ENCODE measurements around the gene PTGR2.
"Not testable (repeated sequence)": the region's sequence is repeated elsewhere in the genome, so short reads cannot be mapped to it uniquely, and the experiment has no call there.

The PTGR2 gene

DNA sequence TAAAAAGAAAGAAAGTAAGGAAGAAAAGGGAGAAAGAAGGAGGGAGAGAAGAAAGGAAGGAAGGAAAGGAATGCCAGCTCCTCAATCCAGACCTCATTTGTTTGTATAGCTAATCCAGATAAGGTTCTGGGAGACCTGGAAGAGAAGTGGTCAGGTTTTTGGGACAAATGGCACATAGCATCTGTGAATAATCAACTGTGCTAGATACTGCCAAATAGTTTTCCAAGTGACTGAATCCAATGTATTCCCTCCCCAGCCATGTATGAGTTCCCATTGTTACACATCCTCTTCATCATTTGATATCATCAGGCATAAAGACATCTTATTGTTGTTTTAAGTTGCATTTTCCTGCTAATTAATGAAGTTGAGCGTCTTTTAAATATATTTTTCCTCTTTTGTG is 18.6 kb upstream of the PTGR2 start:
- DNase-seq (ENCODE audit: low read depth in 2 of 2): no peak

DNA sequence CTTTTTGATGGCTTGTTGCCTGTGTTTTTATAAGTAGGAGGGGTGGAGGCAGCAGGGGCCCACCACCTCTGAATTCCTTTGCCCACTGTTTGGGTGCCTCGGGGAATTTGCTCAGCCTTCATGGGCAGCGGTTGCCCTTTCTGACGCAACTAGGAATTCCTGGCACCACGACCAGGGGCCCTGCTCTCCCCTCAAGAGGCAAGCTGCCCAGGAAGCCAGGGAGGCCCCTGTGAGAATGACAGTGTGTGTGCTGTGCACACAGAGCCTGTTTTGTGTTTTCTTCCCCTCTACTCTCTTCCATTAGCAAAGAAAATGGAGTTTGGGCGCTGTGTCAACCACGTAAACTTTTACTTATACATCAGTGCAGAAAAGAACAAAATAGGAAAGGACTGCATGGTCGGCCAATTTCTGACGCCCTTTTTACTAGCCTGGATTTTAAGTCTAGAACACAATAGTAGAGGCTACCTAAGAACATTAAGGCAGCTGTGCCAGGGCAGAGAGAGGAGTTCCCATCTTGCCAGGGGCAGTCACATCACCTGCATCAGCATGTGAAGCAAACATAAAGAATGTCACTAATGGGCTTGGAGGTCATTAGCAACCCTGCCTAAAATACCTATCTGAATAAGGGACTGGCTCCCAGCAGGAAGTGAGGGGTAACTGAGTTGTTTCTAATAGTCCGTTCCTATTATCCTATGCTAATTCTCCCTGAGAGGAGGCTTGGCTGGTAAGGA is 17.9 kb upstream of the PTGR2 start:
- no peak for DNase-seq (ENCODE audit: low read depth in 2 of 2)

DNA sequence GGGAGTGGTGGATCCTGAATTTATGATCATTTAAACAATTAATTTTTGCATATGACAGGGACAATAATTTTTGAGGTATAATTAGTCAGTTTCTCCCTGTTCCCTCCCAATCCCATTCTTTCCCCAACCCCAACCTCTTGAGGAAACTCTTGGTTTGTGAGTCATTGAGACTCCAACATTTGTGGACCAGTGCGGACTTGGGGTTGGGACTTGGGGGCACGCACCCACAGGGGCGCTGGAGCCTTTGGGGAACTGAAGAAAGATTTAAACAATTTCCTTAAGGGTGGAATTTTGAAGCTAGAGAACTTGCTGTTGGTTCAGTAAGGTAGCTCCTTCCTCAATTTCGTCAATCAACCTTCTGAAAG is 17.4 kb upstream of the PTGR2 start:
- DNase-seq (ENCODE audit: low read depth in 2 of 2): no peak

DNA sequence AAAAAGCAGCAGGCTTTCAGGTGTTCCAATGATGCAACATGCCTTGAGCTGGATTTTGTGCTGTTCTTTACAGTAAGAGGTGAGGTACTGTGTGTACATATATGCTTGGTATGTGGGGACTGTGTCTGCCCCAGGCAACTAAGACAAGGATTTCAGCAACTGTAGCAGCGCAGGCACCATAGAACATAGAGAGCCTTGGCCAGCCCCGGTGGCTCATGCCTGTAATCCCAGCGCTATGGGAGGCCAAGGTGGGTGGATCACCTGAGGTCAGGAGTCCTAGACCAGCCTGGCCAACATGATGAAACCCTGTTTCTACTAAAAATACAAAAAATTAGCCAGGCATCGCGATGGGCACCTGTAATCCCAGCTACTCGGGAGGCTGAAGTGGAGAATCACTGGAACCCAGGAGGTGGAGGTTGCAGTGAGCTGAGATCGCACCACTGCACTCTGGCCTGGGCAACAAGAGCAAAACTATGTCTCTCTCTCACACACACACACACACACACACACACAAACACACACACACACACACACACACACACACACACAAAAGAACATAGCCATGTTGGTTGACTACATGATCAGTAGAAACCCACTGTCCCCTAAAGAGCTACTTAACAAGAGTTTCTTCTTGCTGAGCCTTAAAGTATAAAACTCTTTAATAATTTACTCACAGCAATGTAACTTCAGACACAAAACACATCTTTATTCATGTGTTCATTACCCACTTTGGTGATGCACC is 13.2 kb upstream of the PTGR2 start:
- DNase-seq (ENCODE audit: low read depth in 2 of 2): not testable (repeated sequence)

DNA sequence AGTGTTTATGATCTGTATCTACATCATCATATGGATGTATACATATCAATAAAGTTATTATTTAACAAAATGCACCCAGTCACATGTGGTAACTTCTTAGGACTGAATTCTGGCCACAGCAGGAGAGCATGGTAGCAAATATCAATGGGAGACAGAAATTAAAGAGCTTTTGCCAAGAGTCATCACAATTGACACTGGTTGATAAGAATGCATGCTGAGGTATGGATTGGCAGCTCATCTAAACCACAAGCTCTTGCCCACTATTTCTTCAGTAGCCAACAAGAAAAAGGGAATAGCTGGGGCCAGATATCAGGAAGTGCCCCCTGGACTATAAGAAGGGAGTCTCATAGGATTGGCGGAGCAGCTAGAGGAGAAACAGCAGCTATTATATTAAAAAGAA is 9.4 kb upstream of the PTGR2 start:
- no peak for DNase-seq (ENCODE audit: low read depth in 2 of 2)

DNA sequence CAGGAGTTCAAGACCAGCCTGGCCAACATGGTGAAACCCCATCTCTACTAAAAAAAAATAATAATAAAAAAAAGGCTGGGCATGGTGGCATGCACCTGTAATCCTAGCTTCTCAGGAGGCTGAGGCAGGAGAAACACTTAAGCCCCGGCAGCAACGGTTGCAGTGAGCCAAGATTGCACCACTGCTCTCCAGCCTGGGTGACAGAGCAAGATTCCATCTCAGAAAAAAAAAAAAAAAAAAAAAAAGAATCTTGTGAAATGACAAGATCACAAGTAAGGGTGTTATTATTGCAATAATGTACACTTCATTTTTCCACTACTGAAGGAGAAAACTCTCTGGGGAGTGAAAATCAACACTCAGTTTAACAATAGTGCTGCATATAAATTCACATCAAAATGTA is 8.8 kb upstream of the PTGR2 start:
- DNase-seq (ENCODE audit: low read depth in 2 of 2): no peak

DNA sequence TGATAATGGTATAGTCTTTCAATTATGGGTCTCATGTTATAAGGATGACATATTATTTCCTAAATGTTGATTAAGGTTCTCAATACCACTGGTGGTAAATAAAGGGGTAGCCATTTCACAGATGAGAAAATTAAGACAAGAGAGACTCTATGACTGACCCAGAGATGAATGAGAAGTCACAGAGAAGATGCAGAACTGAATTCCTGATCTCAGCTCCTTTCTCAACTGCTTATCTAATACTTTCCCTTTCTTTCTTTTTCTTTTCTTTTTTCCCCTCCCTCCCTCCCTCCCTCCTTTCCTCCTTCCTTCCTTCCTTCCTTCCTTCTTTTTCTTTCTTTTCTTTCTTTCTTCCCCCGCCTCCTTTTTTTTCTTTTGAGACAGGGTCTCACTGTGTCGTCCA is 8.3 kb upstream of the PTGR2 start:
- DNase-seq (ENCODE audit: low read depth in 2 of 2): no peak

DNA sequence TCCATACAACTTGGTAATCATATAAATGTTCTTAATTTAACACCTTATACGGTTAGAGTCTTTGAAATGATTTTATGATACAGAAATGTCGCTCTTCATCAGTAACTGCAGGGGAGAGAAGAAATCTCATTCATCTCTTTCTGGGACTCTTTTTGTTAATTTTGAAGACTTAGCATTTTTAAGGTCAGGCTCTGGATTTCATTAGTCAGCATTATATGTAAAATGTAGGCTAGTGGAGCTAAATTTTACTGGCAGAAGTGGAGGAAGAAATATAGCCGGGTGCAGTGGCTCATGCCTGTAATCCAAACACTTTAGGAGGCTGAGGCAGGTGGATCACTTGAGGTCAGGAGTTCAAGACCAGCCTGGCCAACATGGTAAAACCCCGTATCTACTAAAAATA is 4.7 kb upstream of the PTGR2 start:
- DNase-seq (ENCODE audit: low read depth in 2 of 2): no peak

DNA sequence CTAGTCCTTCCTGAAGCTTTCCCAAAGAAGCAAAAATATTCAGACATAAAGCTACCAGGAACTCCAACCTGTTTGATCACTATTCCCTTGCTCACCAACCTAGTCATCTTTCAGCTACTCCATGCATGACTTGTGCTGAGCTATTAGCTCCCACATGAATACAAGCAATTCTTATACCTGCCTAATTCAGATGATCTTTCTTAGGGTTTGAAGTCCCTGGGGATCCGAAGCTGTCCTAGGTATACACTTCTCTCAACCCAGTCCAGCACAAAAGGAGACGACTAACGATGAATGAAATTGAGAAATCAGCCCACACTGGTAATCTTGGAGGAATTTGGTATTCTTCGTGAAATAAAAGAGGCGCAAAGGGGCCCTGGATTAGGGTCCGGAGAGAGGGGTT is 631 bp upstream of the PTGR2 start:
- DNase-seq (ENCODE audit: low read depth in 2 of 2): no peak

DNA sequence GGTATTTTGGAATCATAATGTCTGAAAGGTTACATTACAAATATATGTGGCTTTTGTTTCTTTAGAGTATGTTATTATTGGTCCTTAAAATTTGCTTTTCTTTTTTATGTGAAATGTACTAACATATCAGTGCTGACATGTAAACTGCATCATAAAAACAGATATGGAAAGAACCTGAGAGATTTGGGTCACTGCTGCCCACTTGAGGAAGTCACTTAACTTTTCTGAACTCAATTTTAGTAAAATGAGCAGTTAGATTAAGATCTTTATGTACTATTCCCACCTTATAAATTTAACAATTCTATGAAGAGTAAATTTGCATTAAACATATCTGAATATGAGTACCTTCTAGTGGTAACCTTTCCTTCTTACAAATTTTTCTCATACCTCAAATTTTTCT is 7.5 kb downstream of the PTGR2 start:
- no peak for DNase-seq (ENCODE audit: low read depth in 2 of 2)

DNA sequence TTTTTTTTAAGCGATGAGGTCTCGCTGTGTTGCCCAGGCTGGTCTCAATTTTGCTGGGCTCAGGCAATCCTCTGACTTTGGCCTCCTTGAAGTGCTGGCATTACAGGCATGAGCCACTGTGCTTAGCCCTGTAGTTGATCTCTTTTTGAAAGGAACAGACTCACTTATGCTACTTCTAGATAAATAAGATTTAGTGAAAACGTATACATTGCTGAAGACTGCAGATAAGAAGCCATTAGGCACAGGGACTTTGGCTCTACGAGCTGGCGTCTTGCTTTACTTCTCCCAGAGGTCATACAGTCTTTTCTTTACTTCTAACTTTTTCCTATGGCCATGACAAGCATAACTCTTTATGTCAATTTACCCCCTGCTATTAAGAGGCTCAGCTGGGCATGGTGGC is 9.4 kb downstream of the PTGR2 start:
- DNase-seq (ENCODE audit: low read depth in 2 of 2): no peak

DNA sequence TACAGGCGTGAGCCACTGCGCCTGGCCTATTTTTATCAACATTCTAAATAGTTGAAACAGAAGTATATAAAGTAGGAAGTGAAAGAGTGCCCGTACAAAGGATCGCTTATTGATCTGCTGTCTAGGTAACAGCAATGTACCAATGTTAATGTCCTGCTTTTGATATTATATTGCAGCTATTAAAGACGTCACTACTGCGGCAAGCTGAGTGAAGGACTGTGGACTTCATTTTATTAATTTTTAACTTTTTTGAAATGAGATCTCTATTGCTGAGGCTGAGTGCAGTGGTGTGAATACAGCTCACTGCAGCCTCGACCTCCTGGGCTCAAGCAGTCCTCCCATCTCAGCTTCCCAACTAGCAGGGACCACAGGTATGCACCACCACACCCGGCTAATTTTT is 10.8 kb downstream of the PTGR2 start:
- no peak for DNase-seq (ENCODE audit: low read depth in 2 of 2)

DNA sequence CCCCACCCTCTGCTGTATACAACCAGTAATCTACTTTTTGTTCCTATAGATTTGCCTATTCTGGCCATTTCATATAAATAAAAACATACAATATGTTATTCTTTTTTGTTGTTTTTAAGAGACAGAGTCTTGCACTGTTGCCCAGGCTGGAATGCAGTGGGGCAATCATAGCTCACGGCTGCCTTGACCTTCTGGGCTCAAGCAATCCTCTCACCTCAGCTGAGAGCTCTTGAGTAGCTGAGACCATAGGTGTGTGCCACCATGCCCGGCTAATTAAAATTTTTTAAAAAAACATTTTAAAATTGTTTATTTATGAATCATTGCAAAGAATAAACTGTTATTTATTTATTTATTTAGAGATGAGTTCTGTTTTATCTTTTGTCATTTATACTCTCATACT is 11.6 kb downstream of the PTGR2 start:
- DNase-seq (ENCODE audit: low read depth in 2 of 2): no peak

DNA sequence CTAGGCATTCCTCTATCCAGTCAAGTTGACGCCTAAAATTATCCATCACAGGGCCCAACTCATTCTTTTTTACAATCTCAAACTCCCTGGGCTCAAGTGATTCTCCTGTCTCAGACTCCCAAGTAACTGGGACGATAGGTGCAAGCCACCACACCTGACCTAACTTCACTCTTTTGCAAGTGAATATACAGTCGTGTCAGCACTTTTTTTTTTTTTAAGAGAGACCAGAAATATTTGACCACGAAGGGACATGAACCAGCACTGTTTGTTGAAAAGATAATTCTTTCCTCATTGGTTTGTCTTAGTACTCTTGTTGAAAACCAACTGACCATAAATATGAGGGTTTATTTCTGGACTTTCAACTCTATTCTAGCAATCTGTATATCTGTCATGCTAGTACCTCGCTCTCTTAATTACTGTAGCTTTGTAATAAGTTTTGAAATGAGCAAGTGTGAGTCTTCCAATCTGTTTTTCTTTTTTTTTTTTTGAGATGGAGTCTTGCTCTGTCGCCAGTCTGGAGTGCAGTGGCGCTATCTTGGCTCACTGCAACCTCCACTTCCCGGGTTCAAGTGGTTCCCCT is 14.0 kb downstream of the PTGR2 start:
- DNase-seq (ENCODE audit: low read depth in 2 of 2): no peak

DNA sequence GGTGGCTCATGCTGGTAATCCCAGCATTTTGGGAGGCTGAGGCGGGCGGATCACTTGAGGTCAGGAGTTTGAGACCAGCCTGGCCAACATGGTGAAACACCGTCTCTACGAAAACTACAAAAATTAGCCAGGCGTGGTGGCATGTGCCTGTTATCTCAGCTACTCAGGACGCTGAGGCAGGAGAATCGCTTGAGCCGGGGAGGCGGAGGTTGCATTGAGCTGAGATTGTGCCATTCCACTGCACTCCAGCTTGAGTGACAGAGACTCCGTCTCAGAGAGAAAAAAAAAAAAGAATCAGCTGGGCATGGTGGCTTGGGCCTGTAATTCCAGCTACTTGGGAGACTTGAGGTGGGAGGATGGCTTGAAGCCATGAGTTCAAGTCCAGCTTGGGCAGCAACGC is 18.1 kb downstream of the PTGR2 start:
- DNase-seq (ENCODE audit: low read depth in 2 of 2): not testable (repeated sequence)

DNA sequence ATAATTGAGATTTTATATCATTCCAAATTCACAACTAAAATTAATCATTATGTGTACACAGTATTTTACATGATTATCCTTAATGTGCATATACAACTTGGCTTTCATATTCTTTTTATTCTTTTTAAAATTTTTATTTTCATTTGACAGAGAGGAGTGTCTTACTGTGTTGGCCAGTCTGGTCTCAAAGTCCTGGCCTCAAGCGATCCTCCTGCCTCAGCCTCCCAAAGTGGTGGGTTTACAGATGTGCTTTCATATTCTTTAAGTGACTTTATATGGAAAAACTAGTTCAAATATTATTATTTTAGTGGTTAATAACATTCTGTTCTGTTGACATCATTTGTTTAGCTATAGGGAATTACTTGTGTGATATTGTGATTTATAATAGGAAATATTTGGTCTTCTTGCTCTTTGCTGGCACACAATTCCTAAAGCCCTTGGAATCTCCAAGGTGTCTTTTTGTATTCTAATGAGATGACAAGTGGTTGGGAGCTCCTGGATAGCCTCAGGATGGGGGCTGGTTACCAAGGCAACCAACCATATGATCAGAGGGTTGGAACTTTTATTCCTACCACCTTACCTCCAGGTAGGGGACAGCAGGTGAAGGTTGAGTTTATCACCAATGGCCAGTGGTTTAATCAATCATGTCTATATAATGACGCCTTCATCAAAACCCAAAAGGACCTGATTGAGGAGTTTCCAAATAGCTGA is 19.0 kb downstream of the PTGR2 start:
- DNase-seq (ENCODE audit: low read depth in 2 of 2): no peak

DNA sequence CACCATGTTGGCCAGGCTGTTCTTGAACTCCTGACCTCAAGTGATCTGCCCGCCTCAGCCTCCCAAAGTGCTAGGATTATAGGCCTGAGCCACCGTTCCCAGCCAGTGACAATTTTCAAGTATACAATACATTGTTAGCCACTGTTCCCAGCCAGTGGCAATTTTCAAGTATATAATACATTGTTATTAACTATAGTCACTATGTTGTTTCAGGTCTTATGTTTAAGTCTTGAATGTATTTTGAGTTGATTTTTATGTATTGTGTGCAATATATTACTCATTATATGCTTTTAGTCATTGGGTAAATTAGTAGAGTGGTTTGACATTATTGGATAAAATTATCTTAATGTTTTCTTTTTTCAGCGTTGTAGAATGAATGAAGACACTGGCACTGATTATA is 22.0 kb downstream of the PTGR2 start:
- no peak for DNase-seq (ENCODE audit: low read depth in 2 of 2)

DNA sequence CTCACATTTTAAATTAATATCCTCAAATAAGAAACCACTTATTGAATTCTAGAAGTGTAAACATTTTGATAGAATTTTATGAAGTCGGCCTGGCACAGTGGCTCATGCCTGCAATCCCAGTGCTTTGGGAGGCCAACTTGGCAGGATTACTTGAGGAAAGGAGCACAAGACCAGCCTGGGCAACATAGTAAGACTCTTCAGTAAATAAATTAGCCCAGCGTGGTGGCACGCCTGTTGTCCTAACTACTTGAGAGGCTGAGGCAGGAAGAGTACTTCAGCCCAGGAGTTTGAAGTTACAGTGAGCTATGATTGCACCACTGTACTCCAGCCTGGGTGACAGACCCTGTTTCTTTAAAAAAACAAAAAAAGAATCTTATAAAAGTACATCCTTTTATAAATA is 26.2 kb downstream of the PTGR2 start:
- DNase-seq (ENCODE audit: low read depth in 2 of 2): no peak

DNA sequence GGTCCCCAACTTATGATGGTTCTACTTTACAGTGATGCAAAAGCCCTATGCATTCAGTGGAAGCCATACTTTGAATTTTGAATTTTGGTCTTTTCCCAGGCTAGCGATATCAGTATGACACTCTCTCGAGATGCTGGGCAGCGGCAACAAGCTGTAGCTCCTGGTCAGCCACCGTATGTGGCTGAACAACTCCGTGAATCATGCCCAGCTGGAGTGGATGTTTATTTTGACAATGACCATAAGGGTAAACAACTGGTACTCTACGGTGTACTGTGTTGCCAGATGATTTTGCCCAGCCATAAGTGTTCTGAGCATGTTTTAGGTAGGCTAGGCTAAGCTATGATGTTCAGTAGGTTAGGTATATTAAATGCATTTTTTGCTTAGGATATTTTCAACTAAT is 26.8 kb downstream of the PTGR2 start:
- DNase-seq (ENCODE audit: low read depth in 2 of 2): no peak

DNA sequence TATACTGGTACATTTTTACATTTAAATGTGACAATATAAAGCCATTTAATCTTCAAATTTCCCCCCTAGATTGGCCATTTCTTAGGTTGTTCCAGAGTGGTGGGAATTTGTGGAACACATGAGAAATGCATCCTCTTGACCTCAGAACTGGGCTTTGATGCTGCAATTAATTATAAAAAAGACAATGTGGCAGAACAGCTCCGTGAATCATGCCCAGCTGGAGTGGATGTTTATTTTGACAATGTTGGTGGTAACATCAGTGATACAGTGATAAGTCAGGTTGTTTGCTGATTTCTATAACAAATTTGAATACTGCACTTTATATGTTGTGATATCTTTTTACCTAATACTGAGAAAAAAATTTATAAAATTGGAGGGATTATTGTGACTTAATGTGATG is 27.4 kb downstream of the PTGR2 start:
- DNase-seq (ENCODE audit: low read depth in 2 of 2): no peak

DNA sequence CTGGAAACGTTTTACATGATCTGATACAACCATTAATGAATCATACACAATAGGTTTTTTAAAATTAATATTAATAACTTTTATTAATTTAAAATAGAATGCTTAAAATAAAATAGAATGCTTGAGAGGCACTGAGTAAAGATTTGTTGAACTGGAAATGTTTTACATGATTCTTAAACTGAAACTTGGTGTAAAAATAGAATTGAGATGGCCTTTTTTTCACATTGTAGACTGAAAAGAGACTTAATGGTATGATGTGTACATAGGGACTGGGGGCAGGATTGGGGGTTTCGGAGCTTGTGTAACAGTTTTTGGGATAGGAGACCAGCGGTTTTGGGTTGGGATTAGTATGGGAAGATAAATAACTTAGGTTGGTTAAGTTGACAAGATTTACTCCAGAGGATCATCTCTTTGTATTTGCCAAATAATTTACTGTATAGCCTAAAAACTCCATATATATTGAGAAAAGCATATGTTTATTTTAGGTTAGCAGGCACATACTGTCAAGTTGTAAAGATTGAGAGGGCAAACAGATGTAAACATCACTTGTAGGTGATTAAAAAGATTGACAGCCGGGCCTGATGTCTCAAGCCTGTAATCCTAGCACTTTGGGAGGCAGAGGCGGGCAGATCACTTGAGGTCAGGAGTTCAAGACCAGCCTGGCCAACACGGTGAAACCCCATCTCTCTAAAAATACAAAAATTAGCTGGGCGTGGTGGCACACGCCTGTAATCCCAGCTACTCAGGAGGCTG is 33.0 kb downstream of the PTGR2 start:
- no peak for DNase-seq (ENCODE audit: low read depth in 2 of 2)

Measured in stimulated activated CD8-positive, alpha-beta memory T cell treated with anti-CD3 and anti-CD28 coated beads, Interleukin-7, amount 100 ng/mL, for 4 hours (primary cell).